Measurements from ENCODE around the gene GRK1. TPM values are rescaled to one million over a fixed set of nuclear protein-coding genes. Genes with fewer than 3 reads are reported as not detected.
A peak's percentile ranks its signal among the peaks of the same experiment; 100 is the strongest.

Gene GRK1
- total RNA-seq, 2 donors from 2014 or later: 0.10 TPM; not detected in 1

DNA sequence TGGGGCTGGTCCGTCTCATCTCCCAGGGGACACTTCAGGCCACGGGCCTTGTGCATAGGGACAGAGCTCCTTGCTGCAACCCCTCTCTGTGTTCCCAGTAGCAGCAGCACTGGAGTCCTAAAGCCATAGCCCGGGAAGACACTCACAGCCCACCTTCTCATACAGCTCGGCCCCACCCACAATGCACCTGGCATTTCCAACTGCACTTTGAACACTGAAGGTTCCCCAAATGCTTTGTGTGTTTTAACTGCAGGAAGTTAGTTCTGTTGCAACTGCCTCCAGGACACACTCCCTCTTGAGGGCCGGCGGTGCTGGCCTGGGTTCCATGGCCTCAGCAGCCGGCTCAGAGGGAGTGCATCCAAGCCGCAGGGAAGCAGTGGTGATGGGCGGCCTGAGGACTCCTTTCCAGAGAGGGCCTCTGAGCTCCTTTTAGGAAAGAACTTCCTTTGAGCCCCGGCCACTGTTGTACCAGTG lies 69.3 kb downstream of the GRK1 start:
- Histone ChIP-seq H3K36me3 (no peaks in the 10 kb centered on the region), H3K9me3 (no peaks in the 10 kb centered on the region), H3K27ac (no peak overlapping the region), H3K4me1 (no peaks in the 10 kb centered on the region), H3K27me3 (no peaks in the 10 kb centered on the region), H3K4me3 (no peak overlapping the region), H3K9ac (ENCODE audit: low read depth in 2 of 2, low read length in 2 of 2) (no peak overlapping the region)
- DNase-seq: peak; percentile 57
- intact Hi-C loops (cut with DNase I): no loop called here
- TF ChIP-seq, protein P1, sequence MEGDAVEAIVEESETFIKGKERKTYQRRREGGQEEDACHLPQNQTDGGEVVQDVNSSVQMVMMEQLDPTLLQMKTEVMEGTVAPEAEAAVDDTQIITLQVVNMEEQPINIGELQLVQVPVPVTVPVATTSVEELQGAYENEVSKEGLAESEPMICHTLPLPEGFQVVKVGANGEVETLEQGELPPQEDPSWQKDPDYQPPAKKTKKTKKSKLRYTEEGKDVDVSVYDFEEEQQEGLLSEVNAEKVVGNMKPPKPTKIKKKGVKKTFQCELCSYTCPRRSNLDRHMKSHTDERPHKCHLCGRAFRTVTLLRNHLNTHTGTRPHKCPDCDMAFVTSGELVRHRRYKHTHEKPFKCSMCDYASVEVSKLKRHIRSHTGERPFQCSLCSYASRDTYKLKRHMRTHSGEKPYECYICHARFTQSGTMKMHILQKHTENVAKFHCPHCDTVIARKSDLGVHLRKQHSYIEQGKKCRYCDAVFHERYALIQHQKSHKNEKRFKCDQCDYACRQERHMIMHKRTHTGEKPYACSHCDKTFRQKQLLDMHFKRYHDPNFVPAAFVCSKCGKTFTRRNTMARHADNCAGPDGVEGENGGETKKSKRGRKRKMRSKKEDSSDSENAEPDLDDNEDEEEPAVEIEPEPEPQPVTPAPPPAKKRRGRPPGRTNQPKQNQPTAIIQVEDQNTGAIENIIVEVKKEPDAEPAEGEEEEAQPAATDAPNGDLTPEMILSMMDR (IDR thresholded peaks at IDR 0.05): no peak

DNA sequence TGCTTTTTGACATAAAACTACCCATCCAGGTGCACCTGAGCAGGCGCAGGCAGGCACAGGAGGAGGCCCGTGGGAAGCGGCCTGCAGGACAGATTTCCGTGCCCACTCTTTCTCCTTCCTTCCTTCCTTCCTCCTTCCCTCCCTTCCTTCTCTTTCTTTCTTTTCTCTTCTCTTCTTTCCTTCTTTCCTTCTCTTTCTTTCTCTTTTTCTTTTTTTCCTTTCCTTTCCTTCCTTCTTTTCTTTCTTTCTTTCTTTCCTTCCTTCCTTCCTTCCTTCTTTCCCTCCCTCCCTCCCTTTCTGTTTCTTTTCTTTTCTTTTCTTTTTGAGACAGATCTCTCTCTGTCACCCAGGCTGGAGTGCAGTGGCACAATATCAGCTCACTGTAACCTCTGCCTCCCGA lies 70.8 kb downstream of the GRK1 start:
- no peaks in the 10 kb centered on the region for H3K36me3 ChIP-seq
- intact Hi-C loops (cut with DNase I): no loop called here
- no peaks in the 10 kb centered on the region for H3K9me3 ChIP-seq
- no peak overlapping the region for H3K27ac ChIP-seq
- H3K4me3 ChIP-seq: no peak overlapping the region
- H3K9ac ChIP-seq (ENCODE audit: low read depth in 2 of 2, low read length in 2 of 2): no peak overlapping the region
- H3K27me3 ChIP-seq: no peaks in the 10 kb centered on the region
- no peaks in the 10 kb centered on the region for H3K4me1 ChIP-seq
- no peak for DNase-seq
- TF ChIP-seq, protein P1 (IDR thresholded peaks at IDR 0.05): no peak

DNA sequence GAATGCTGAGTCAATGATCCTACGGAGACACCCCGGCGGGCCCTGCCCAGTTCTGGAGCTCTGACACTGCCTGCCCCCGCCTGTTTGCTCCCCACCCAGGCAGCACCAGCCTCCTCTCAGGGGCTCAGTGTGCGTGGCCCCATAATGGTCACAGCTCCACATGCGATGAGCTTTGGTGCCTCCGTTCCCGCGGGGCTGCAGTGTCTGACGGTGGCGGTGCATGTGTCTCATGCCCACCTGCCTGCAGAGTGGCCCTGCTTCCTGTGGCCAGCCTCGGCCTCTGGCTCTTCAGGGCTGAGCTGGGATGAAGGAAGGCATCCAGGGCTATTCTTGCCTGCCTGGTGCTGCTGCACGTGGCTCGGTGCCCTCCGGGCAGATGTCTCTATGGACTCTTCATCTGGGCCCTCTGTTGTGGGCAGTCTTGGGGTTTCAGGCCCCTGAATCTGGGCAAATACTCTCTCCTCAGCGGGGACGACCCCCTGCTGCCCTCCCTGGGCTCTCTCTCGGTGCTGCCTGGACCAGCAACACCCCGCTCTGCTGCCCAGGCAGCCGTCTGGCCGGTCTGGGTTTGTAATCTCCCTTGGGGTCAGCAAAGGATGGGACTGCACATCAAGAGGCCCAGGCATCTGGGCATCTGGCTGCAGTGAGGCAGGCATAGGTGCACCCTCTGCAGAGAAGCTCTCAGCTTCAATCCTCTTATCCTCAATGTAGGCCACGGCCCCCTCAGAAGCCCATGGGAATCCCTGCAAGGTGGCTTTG lies 72.7 kb downstream of the GRK1 start:
- Histone ChIP-seq H3K4me3 (no peak overlapping the region), H3K36me3 (no peaks in the 10 kb centered on the region), H3K9ac (ENCODE audit: low read depth in 2 of 2, low read length in 2 of 2) (no peak overlapping the region), H3K27me3 (no peaks in the 10 kb centered on the region), H3K9me3 (no peaks in the 10 kb centered on the region), H3K4me1 (no peaks in the 10 kb centered on the region), H3K27ac (no peak overlapping the region)
- intact Hi-C loops (cut with DNase I): no loop called here
- TF ChIP-seq, protein P1 (IDR thresholded peaks at IDR 0.05): no peak
- DNase-seq: no peak

DNA sequence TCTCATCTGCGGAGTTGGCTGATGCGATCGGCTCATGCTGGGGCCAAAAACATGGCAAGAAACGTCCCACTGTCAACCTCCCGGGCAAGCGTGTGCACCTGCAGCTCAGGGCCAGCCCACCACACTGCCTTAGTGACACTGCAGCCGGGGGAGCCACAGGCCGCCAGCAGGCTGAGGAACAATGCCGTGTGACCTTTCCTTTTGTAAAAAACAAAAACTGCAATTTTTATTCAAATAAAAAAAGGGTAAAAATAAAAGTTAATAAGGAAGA lies 73.2 kb downstream of the GRK1 start:
- intact Hi-C loops (cut with DNase I): no loop called here
- TF ChIP-seq, protein P1 (IDR thresholded peaks at IDR 0.05): no peak
- no peak for DNase-seq
- Histone ChIP-seq H3K9me3 (no peaks in the 10 kb centered on the region), H3K4me1 (no peaks in the 10 kb centered on the region), H3K9ac (ENCODE audit: low read depth in 2 of 2, low read length in 2 of 2) (no peak overlapping the region), H3K27me3 (no peaks in the 10 kb centered on the region), H3K27ac (no peak overlapping the region), H3K36me3 (no peaks in the 10 kb centered on the region), H3K4me3 (no peak overlapping the region)

DNA sequence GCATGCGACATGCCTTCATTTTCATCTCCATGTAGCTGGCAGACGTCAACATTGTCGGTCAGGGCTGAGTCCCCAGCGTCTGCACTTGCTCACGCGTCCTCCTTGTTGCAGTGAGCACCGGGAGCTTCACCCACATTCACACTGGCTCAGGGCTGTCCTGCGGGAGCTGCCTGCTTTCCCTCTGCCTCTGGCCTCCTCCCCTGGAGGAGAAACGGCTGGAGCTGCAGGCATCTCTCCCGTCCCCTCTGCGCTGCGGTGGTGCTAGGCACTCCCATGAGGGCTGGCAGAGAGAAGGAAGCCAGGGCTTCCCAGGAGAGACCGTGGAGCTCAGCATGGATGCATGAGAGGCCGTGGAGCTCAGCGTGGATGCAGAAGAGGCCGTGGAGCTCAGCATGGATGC lies 73.6 kb downstream of the GRK1 start:
- H3K27me3 ChIP-seq: no peaks in the 10 kb centered on the region

More for the DNA sequence above, 73.6 kb downstream of the GRK1 start:
- no peaks in the 10 kb centered on the region for H3K36me3 ChIP-seq
- intact Hi-C loops (cut with DNase I): no loop called here
- H3K4me1 ChIP-seq: no peaks in the 10 kb centered on the region
- H3K27ac ChIP-seq: no peak overlapping the region
- H3K9ac ChIP-seq (ENCODE audit: low read depth in 2 of 2, low read length in 2 of 2): no peak overlapping the region
- DNase-seq: no peak
- TF ChIP-seq, protein P1 (IDR thresholded peaks at IDR 0.05): no peak
- no peaks in the 10 kb centered on the region for H3K9me3 ChIP-seq
- no peak overlapping the region for H3K4me3 ChIP-seq
